GM23338 (cell line): Measurements from ENCODE around the gene JPH4. TPM values are rescaled to one million over a fixed set of nuclear protein-coding genes. Genes with fewer than 3 reads are reported as not detected.

Source experiments
- ATAC-seq: fragments of 200-7000 bp; cut with Tn5 transposase; 3 replicates; pipeline ENCODE4 v1.9.1; 2020
- DNase-seq: peaks from one replicate; pipeline ENCODE4 v3.0.0-alpha.2; 2015; ENCODE audit warnings: low spot score
- H2AFZ ChIP-seq: fragments of 200-600 bp; sonication (generic); 2 replicates; pipeline ENCODE4 v1.8.0; 2016; ENCODE audit warnings: antibody characterized with exemption, mild to moderate bottlenecking, moderate library complexity
- H3F3A ChIP-seq: fragments of 200-600 bp; sonication (generic); replicated peaks from 2 replicates; pipeline ENCODE4 v1.8.0; 2017; ENCODE audit warnings: antibody characterized with exemption, mixed run types, low read depth
- H3K27ac ChIP-seq: fragments of 200-600 bp; sonication (generic); 2 replicates; pipeline ENCODE4 v1.6.1; 2016; ENCODE audit warnings: low read depth
- H3K27me3 ChIP-seq: fragments of 200-600 bp; sonication (generic); 2 replicates; pipeline ENCODE4 v1.8.0; 2016; ENCODE audit warnings: mild to moderate bottlenecking, mixed run types, moderate library complexity; ENCODE audit not compliant: insufficient read depth
- H3K36me3 ChIP-seq: fragments of 200-600 bp; sonication (generic); 2 replicates; pipeline ENCODE4 v1.8.0; 2016; ENCODE audit warnings: mild to moderate bottlenecking; ENCODE audit not compliant: insufficient read depth
- H3K4me1 ChIP-seq: fragments of 200-600 bp; sonication (generic); 2 replicates; pipeline ENCODE4 v1.8.0; 2016; ENCODE audit warnings: mild to moderate bottlenecking, moderate library complexity; ENCODE audit not compliant: insufficient read depth
- H3K4me2 ChIP-seq: fragments of 200-600 bp; sonication (generic); 2 replicates; pipeline ENCODE4 v1.7.1; 2017; ENCODE audit warnings: mixed run types
- H3K4me3 ChIP-seq: fragments of 200-600 bp; sonication (generic); 2 replicates; pipeline ENCODE4 v1.6.1; 2016; ENCODE audit warnings: mixed run types
- H3K79me2 ChIP-seq: fragments of 200-600 bp; sonication (generic); replicated peaks from 2 replicates; pipeline ENCODE4 v1.8.0; 2017; ENCODE audit warnings: mild to moderate bottlenecking; ENCODE audit not compliant: insufficient read depth
- H3K9me2 ChIP-seq: fragments of 200-600 bp; sonication (generic); 2 replicates; pipeline ENCODE4 v1.8.0; 2017; ENCODE audit not compliant: insufficient read depth
- H4K20me1 ChIP-seq: fragments of 200-600 bp; sonication (generic); replicated peaks from 2 replicates; pipeline ENCODE4 v1.8.0; 2017; ENCODE audit warnings: mild to moderate bottlenecking; ENCODE audit not compliant: insufficient read depth
- H3K27ac Mint-ChIP-seq: 2 replicates; pipeline ENCODE4 v1.8.0; 2020; ENCODE audit warnings: inconsistent platforms, mild to moderate bottlenecking, moderate library complexity, mixed read lengths
- H3K27me3 Mint-ChIP-seq: 3 replicates; pipeline ENCODE4 v1.8.0; 2022; ENCODE audit warnings: low read depth, mild to moderate bottlenecking, moderate library complexity, mixed read lengths, inconsistent platforms; ENCODE audit not compliant: insufficient read depth, poor library complexity
- H3K36me3 Mint-ChIP-seq: 3 replicates; pipeline ENCODE4 v1.8.0; 2021; ENCODE audit warnings: low read depth, mild to moderate bottlenecking, inconsistent platforms, moderate library complexity, mixed read lengths
- H3K4me1 Mint-ChIP-seq: 3 replicates; pipeline ENCODE4 v1.8.0; 2020; ENCODE audit warnings: mild to moderate bottlenecking, inconsistent platforms, mixed read lengths
- H3K4me3 Mint-ChIP-seq: 3 replicates; pipeline ENCODE4 v1.8.0; 2021; ENCODE audit warnings: moderate library complexity, mild to moderate bottlenecking, inconsistent platforms, mixed read lengths
- H3K9me3 Mint-ChIP-seq: 3 replicates; pipeline ENCODE4 v1.8.0; 2020; ENCODE audit warnings: moderate library complexity, mild to moderate bottlenecking, inconsistent platforms, mixed read lengths
- CREB1 ChIP-seq: fragments of 250-450 bp; sonication (Bioruptor Pico); IDR thresholded peaks from 2 replicates; pipeline ENCODE4 v1.5.0; 2020; ENCODE audit warnings: low read depth, mild to moderate bottlenecking, moderate library complexity
- CTCF ChIP-seq, 2 experiments: fragments of 200-600 bp in 1 of 2; sonication (generic) in 1 of 2; conservative IDR thresholded peaks; 2 replicates each; pipeline versions ENCODE4 v1.5.1 to v1.6.1; 2016 to 2017; ENCODE audit warnings: antibody characterized with exemption in 2 of 2, low read depth in 2 of 2, mild to moderate bottlenecking in 2 of 2, moderate library complexity in 1 of 2
- ETS1 ChIP-seq: IDR thresholded peaks from 2 replicates; pipeline ENCODE4 v1.6.1; 2016; ENCODE audit warnings: antibody characterized with exemption
- EZH2phosphoT487 ChIP-seq: fragments of 200-600 bp; sonication (generic); IDR thresholded peaks from one replicate; pipeline ENCODE4 v1.8.1; 2018; ENCODE audit warnings: antibody characterized with exemption; ENCODE audit not compliant: unreplicated experiment
- JUNB ChIP-seq: IDR thresholded peaks from one replicate; pipeline ENCODE4 v1.6.1; 2016; ENCODE audit warnings: antibody characterized with exemption; ENCODE audit not compliant: unreplicated experiment
- NANOG ChIP-seq: IDR thresholded peaks from 2 replicates; pipeline ENCODE4 v1.6.1; 2016; ENCODE audit warnings: antibody characterized with exemption, borderline replicate concordance
- POLR2AphosphoS5 ChIP-seq: IDR thresholded peaks from 2 replicates; pipeline ENCODE4 v1.6.1; 2016; ENCODE audit warnings: antibody characterized with exemption, low read depth
- REST ChIP-seq: IDR thresholded peaks from one replicate; pipeline ENCODE4 v1.6.1; 2018; ENCODE audit warnings: antibody characterized with exemption; ENCODE audit not compliant: unreplicated experiment
- STAT1 ChIP-seq: IDR thresholded peaks from one replicate; pipeline ENCODE4 v1.6.1; 2016; ENCODE audit warnings: antibody characterized with exemption; ENCODE audit not compliant: unreplicated experiment
- ZNF114 ChIP-seq: fragments of 250-450 bp; sonication (Bioruptor Pico); IDR thresholded peaks from 2 replicates; pipeline ENCODE4 v1.5.0; 2020; ENCODE audit warnings: mild to moderate bottlenecking, moderate library complexity
- ZNF331 ChIP-seq: fragments of 250-450 bp; sonication (Bioruptor Pico); IDR thresholded peaks from 2 replicates; pipeline ENCODE4 v1.5.0; 2020; ENCODE audit warnings: low read depth, mild to moderate bottlenecking, moderate library complexity
- ZNF462 ChIP-seq: fragments of 250-450 bp; sonication (Bioruptor Pico); IDR thresholded peaks from 2 replicates; pipeline ENCODE4 v1.5.0; 2020; ENCODE audit warnings: mild to moderate bottlenecking, moderate library complexity
- polyA plus RNA-seq: library from polyadenylated mRNA; unstranded; fragments of >200 nt; fragmentation: Nextera tagmentation; extraction: Ambion mirVana; gene quantifications from 2 replicates; pipeline ENCODE4 v1.2.1, GENCODE V29; 2016
- total RNA-seq: library from RNA; depleted of rRNA; stranded (reverse); fragments of >200 nt; shearing (Covaris generic); gene quantifications from 2 replicates; pipeline ENCODE4 v1.2.3, GENCODE V29; 2014

JPH4 gene
- total and polyA plus RNA-seq, 2 experiments from 2014 or later = 11.0 to 29.9 TPM

GRCh38 chr14:23570806-23571483 is 7.6 kb downstream of the JPH4 start:
- Histone ChIP-seq H3F3A (peaks cover 20% of the 10 kb centered on the region), H3K36me3 (no peaks in the 10 kb centered on the region), H3K4me3 (no peak overlapping the region), H4K20me1 (peaks cover 18% of the 10 kb centered on the region), H3K79me2 (peaks cover 10% of the 10 kb centered on the region), H3K27me3 (peaks cover 14% of the 10 kb centered on the region), H3K4me1 (peaks cover 30% of the 10 kb centered on the region), H3K9me2 (no peaks in the 10 kb centered on the region), H3K27ac (no peak overlapping the region), H3K4me2 (no peak overlapping the region), H2AFZ (no peak overlapping the region)
- no peak for ATAC-seq
- H3K27ac Mint-ChIP-seq = no peak overlapping the region
- peaks cover 29% of the 10 kb centered on the region for H3K36me3 Mint-ChIP-seq
- peaks cover 34% of the 10 kb centered on the region for H3K27me3 Mint-ChIP-seq
- peaks cover 4% of the 10 kb centered on the region; the same call in 2 of the 3 replicates for H3K9me3 Mint-ChIP-seq
- DNase-seq = no peak
- H3K4me3 Mint-ChIP-seq = no peak overlapping the region
- TF ChIP-seq EZH2phosphoT487 (no peak), CTCF (conservative IDR thresholded peaks at IDR 0.05; ENCODE audit: low read depth in 2 of 2) (no peak), ZNF331 (CRISPR knock-in tag) (no peak), POLR2AphosphoS5 (no peak), CREB1 (CRISPR knock-in tag) (no peak), REST (no peak), JUNB (no peak), ETS1 (no peak), ZNF114 (CRISPR knock-in tag) (no peak), NANOG (no peak), ZNF462 (CRISPR knock-in tag) (no peak), STAT1 (no peak)
- peaks cover 55% of the 10 kb centered on the region for H3K4me1 Mint-ChIP-seq
